NCI-H2029 (cell line): ENCODE results near the gene C10orf90.
A peak's percentile ranks its signal among the peaks of the same experiment; 100 is the strongest.

Source experiments
- DNase-seq: peaks from one replicate; lab custom pipeline; 2025; lab: John Stamatoyannopoulos, UW

Gene C10orf90

GRCh38 chr10:126536656-126537055, 133.8 kb downstream of the C10orf90 start:
- peak; percentile 12 for DNase-seq

- DNase-seq: no peak
These were observed 134.3 kb downstream of the C10orf90 start for GRCh38 chr10:126536148-126536547.

- peak; percentile 77 for DNase-seq
These were observed 136.8 kb downstream of the C10orf90 start for GRCh38 chr10:126533644-126534043.

GRCh38 chr10:126528315-126528835, 142.1 kb downstream of the C10orf90 start:
- no peak for DNase-seq

- no peak for DNase-seq
These were observed 142.7 kb downstream of the C10orf90 start for GRCh38 chr10:126527645-126528314.

GRCh38 chr10:126525326-126525725, 145.2 kb downstream of the C10orf90 start:
- DNase-seq: no peak

GRCh38 chr10:126524526-126524925, 146.0 kb downstream of the C10orf90 start:
- no peak for DNase-seq

- no peak for DNase-seq
These were observed 147.4 kb downstream of the C10orf90 start for GRCh38 chr10:126523071-126523470.

- DNase-seq: no peak
These were observed 149.1 kb downstream of the C10orf90 start for GRCh38 chr10:126521399-126521798.

GRCh38 chr10:126520751-126521317, 149.7 kb downstream of the C10orf90 start:
- DNase-seq: no peak

GRCh38 chr10:126519992-126520391, 150.5 kb downstream of the C10orf90 start:
- DNase-seq: no peak

GRCh38 chr10:126519185-126519584, 151.3 kb downstream of the C10orf90 start:
- DNase-seq: no peak

GRCh38 chr10:126518218-126519080, 152.0 kb downstream of the C10orf90 start:
- DNase-seq: no peak

- DNase-seq: no peak
These were observed 154.0 kb downstream of the C10orf90 start for GRCh38 chr10:126516515-126516914.

GRCh38 chr10:126511917-126512479, 158.5 kb downstream of the C10orf90 start:
- DNase-seq: no peak

- DNase-seq: no peak
These were observed 161.3 kb downstream of the C10orf90 start for GRCh38 chr10:126509182-126509581.

- no peak for DNase-seq
These were observed 161.9 kb downstream of the C10orf90 start for GRCh38 chr10:126508535-126509040.

GRCh38 chr10:126504761-126505112, 165.8 kb downstream of the C10orf90 start:
- no peak for DNase-seq

GRCh38 chr10:126504063-126504760, 166.3 kb downstream of the C10orf90 start:
- DNase-seq: peak; percentile 4

- no peak for DNase-seq
These were observed 167.0 kb downstream of the C10orf90 start for GRCh38 chr10:126503392-126504062.

GRCh38 chr10:126502441-126502840, 168.1 kb downstream of the C10orf90 start:
- DNase-seq: no peak
